Measurements from ENCODE around the gene HNRNPA3. TPM values are rescaled to one million over a fixed set of nuclear protein-coding genes. Genes with fewer than 3 reads are reported as not detected.

The HNRNPA3 gene
- total and polyA plus RNA-seq, 2 experiments from 2014 or later, result 151 to 290 TPM

- peaks cover 34% of the 10 kb centered on the region for H3K4me1 Mint-ChIP-seq
- H3K27ac Mint-ChIP-seq, result peak overlapping the region; percentile 10; the same call in 1 of the 2 replicates
- H2AFZ ChIP-seq, result peak overlapping the region; percentile 67
- no peaks in the 10 kb centered on the region for H3K9me2 ChIP-seq (ENCODE audit: insufficient read depth)
- ATAC-seq (peak; percentile 26), DNase-seq (ENCODE audit: low spot score) (no peak)
- TF ChIP-seq ZNF462 (CRISPR knock-in tag; IDR thresholded peaks at IDR 0.05) (no peak), CTCF (conservative IDR thresholded peaks at IDR 0.05; ENCODE audit: low read depth in 2 of 2) (no peak), JUNB (IDR thresholded peaks at IDR 0.05; ENCODE audit: unreplicated experiment) (no peak), REST (IDR thresholded peaks at IDR 0.05; ENCODE audit: unreplicated experiment) (no peak), STAT1 (IDR thresholded peaks at IDR 0.05; ENCODE audit: unreplicated experiment) (no peak), CREB1 (CRISPR knock-in tag; IDR thresholded peaks at IDR 0.05; ENCODE audit: low read depth) (no peak), ZNF114 (CRISPR knock-in tag; IDR thresholded peaks at IDR 0.05) (no peak), ETS1 (IDR thresholded peaks at IDR 0.05) (no peak), EZH2 (IDR thresholded peaks at IDR 0.05; ENCODE audit: low read depth, unreplicated experiment) (no peak), POLR2AphosphoS5 (IDR thresholded peaks at IDR 0.05; ENCODE audit: low read depth) (no peak), EZH2phosphoT487 (IDR thresholded peaks at IDR 0.05; ENCODE audit: unreplicated experiment) (no peak), NANOG (IDR thresholded peaks at IDR 0.05; ENCODE audit: borderline replicate concordance) (no peak)
- no peaks in the 10 kb centered on the region for H3K79me2 ChIP-seq (replicated peaks; ENCODE audit: insufficient read depth)
- peaks cover 36% of the 10 kb centered on the region for H3K4me1 ChIP-seq (ENCODE audit: insufficient read depth)
- no peaks in the 10 kb centered on the region; the same call in 1 of the 2 replicates for H3K27me3 ChIP-seq (ENCODE audit: insufficient read depth)
- peak overlapping the region; percentile 31; the same call in 1 of the 2 replicates for H3K4me2 ChIP-seq
- no peaks in the 10 kb centered on the region for H3K9me3 Mint-ChIP-seq
- no peaks in the 10 kb centered on the region for H3K36me3 Mint-ChIP-seq (ENCODE audit: low read depth)
- peaks cover 2% of the 10 kb centered on the region for H3K27me3 Mint-ChIP-seq (ENCODE audit: insufficient read depth, low read depth, poor library complexity)
- no peak overlapping the region for H3K4me3 ChIP-seq
- no peaks in the 10 kb centered on the region for H4K20me1 ChIP-seq (replicated peaks; ENCODE audit: insufficient read depth)
- H3K27ac ChIP-seq (ENCODE audit: low read depth), result no peak overlapping the region
- H3F3A ChIP-seq (replicated peaks; ENCODE audit: low read depth), result no peaks in the 10 kb centered on the region
- no peaks in the 10 kb centered on the region for H3K36me3 ChIP-seq (ENCODE audit: insufficient read depth)
- no peak overlapping the region for H3K4me3 Mint-ChIP-seq
Measured at GRCh38 chr2:177165721-177166711, 46.6 kb upstream of the HNRNPA3 start.
